Epidermal melanocyte (primary cell): ENCODE results near the gene LRRC2.
"Not testable (repeated sequence)": the region's sequence is repeated elsewhere in the genome, so short reads cannot be mapped to it uniquely, and the experiment has no call there.

ENCODE experiments used
- DNase-seq: peaks from one replicate; pipeline ENCODE4 v3.0.0; 2011; ENCODE audit warnings: low spot score; ENCODE audit not compliant: insufficient read length

LRRC2 gene

GRCh38 chr3:46584598-46585467, 18.7 kb upstream of the LRRC2 start:
- no peak for DNase-seq

GRCh38 chr3:46580675-46581074, 14.6 kb upstream of the LRRC2 start:
- DNase-seq = no peak

GRCh38 chr3:46579756-46580286, 13.7 kb upstream of the LRRC2 start:
- no peak for DNase-seq

GRCh38 chr3:46578973-46579755, 13.1 kb upstream of the LRRC2 start:
- no peak for DNase-seq

GRCh38 chr3:46577580-46578249, 11.6 kb upstream of the LRRC2 start:
- not testable (repeated sequence) for DNase-seq

GRCh38 chr3:46576879-46577278, 10.8 kb upstream of the LRRC2 start:
- DNase-seq = no peak

GRCh38 chr3:46576386-46576785, 10.3 kb upstream of the LRRC2 start:
- no peak for DNase-seq

- no peak for DNase-seq
Measured at GRCh38 chr3:46575577-46576222, 9.6 kb upstream of the LRRC2 start.

- DNase-seq = no peak
Measured at GRCh38 chr3:46574881-46575576, 8.9 kb upstream of the LRRC2 start.

- DNase-seq = no peak
Measured at GRCh38 chr3:46574243-46574646, 8.1 kb upstream of the LRRC2 start.

- DNase-seq = no peak
Measured at GRCh38 chr3:46573701-46574100, 7.6 kb upstream of the LRRC2 start.

GRCh38 chr3:46571684-46572083, 5.6 kb upstream of the LRRC2 start:
- no peak for DNase-seq

GRCh38 chr3:46565607-46566039, 479 bp downstream of the LRRC2 start:
- DNase-seq = no peak

- DNase-seq = no peak
Measured at GRCh38 chr3:46565077-46565476, 1.0 kb downstream of the LRRC2 start.

GRCh38 chr3:46564190-46565021, 1.7 kb downstream of the LRRC2 start:
- no peak for DNase-seq

GRCh38 chr3:46561951-46562350, 4.2 kb downstream of the LRRC2 start:
- no peak for DNase-seq

- DNase-seq = no peak
Measured at GRCh38 chr3:46561511-46561910, 4.6 kb downstream of the LRRC2 start.

GRCh38 chr3:46559091-46559704, 6.9 kb downstream of the LRRC2 start:
- DNase-seq = no peak
